ENCODE results near the gene SULT2B1.

GRCh38 chr19:48641850-48642249 lies 89.9 kb downstream of the SULT2B1 start:
- no peak for TF ChIP-seq MAX (IDR thresholded peaks at IDR 0.05)
- TF ChIP-seq RAD21 (IDR thresholded peaks at IDR 0.05; ENCODE audit: low read depth) = no peak
- TF ChIP-seq, protein P1, sequence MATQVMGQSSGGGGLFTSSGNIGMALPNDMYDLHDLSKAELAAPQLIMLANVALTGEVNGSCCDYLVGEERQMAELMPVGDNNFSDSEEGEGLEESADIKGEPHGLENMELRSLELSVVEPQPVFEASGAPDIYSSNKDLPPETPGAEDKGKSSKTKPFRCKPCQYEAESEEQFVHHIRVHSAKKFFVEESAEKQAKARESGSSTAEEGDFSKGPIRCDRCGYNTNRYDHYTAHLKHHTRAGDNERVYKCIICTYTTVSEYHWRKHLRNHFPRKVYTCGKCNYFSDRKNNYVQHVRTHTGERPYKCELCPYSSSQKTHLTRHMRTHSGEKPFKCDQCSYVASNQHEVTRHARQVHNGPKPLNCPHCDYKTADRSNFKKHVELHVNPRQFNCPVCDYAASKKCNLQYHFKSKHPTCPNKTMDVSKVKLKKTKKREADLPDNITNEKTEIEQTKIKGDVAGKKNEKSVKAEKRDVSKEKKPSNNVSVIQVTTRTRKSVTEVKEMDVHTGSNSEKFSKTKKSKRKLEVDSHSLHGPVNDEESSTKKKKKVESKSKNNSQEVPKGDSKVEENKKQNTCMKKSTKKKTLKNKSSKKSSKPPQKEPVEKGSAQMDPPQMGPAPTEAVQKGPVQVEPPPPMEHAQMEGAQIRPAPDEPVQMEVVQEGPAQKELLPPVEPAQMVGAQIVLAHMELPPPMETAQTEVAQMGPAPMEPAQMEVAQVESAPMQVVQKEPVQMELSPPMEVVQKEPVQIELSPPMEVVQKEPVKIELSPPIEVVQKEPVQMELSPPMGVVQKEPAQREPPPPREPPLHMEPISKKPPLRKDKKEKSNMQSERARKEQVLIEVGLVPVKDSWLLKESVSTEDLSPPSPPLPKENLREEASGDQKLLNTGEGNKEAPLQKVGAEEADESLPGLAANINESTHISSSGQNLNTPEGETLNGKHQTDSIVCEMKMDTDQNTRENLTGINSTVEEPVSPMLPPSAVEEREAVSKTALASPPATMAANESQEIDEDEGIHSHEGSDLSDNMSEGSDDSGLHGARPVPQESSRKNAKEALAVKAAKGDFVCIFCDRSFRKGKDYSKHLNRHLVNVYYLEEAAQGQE (IDR thresholded peaks at IDR 0.05; ENCODE audit: low read depth) = no peak
- TF ChIP-seq EP300 (IDR thresholded peaks at IDR 0.05; ENCODE audit: borderline replicate concordance) = no peak
- no peak for TF ChIP-seq ZBTB7A (IDR thresholded peaks at IDR 0.05; ENCODE audit: low read depth)
- TF ChIP-seq TCF12 (IDR thresholded peaks at IDR 0.05; ENCODE audit: low read depth) = no peak
- no peak for TF ChIP-seq YY1 (IDR thresholded peaks at IDR 0.05; ENCODE audit: low read depth)
- no peak for TF ChIP-seq NFIC (IDR thresholded peaks at IDR 0.05)
- TF ChIP-seq USF1 (IDR thresholded peaks at IDR 0.05) = no peak
- no peak for TF ChIP-seq CEBPB (IDR thresholded peaks at IDR 0.05)
- no peak for TF ChIP-seq TAF1 (IDR thresholded peaks at IDR 0.05; ENCODE audit: low read depth)
- no peak for TF ChIP-seq TEAD4 (IDR thresholded peaks at IDR 0.05)
- TF ChIP-seq EGR1 (IDR thresholded peaks at IDR 0.05) = no peak

All from Ishikawa (cell line).